GM23338 (cell line): Measurements from ENCODE around the gene SLITRK2. TPM values are rescaled to one million over a fixed set of nuclear protein-coding genes. Genes with fewer than 3 reads are reported as not detected.

Experiments
- ATAC-seq: fragments of 200-7000 bp; cut with Tn5 transposase; 3 replicates; pipeline ENCODE4 v1.9.1; 2020
- DNase-seq: peaks from one replicate; pipeline ENCODE4 v3.0.0-alpha.2; 2015; ENCODE audit warnings: low spot score
- H2AFZ ChIP-seq: fragments of 200-600 bp; sonication (generic); 2 replicates; pipeline ENCODE4 v1.8.0; 2016; ENCODE audit warnings: antibody characterized with exemption, mild to moderate bottlenecking, moderate library complexity
- H3F3A ChIP-seq: fragments of 200-600 bp; sonication (generic); replicated peaks from 2 replicates; pipeline ENCODE4 v1.8.0; 2017; ENCODE audit warnings: antibody characterized with exemption, mixed run types, low read depth
- H3K27ac ChIP-seq: fragments of 200-600 bp; sonication (generic); 2 replicates; pipeline ENCODE4 v1.6.1; 2016; ENCODE audit warnings: low read depth
- H3K27me3 ChIP-seq: fragments of 200-600 bp; sonication (generic); 2 replicates; pipeline ENCODE4 v1.8.0; 2016; ENCODE audit warnings: mild to moderate bottlenecking, mixed run types, moderate library complexity; ENCODE audit not compliant: insufficient read depth
- H3K36me3 ChIP-seq: fragments of 200-600 bp; sonication (generic); 2 replicates; pipeline ENCODE4 v1.8.0; 2016; ENCODE audit warnings: mild to moderate bottlenecking; ENCODE audit not compliant: insufficient read depth
- H3K4me1 ChIP-seq: fragments of 200-600 bp; sonication (generic); 2 replicates; pipeline ENCODE4 v1.8.0; 2016; ENCODE audit warnings: mild to moderate bottlenecking, moderate library complexity; ENCODE audit not compliant: insufficient read depth
- H3K4me2 ChIP-seq: fragments of 200-600 bp; sonication (generic); 2 replicates; pipeline ENCODE4 v1.7.1; 2017; ENCODE audit warnings: mixed run types
- H3K4me3 ChIP-seq: fragments of 200-600 bp; sonication (generic); 2 replicates; pipeline ENCODE4 v1.6.1; 2016; ENCODE audit warnings: mixed run types
- H3K79me2 ChIP-seq: fragments of 200-600 bp; sonication (generic); replicated peaks from 2 replicates; pipeline ENCODE4 v1.8.0; 2017; ENCODE audit warnings: mild to moderate bottlenecking; ENCODE audit not compliant: insufficient read depth
- H3K9me2 ChIP-seq: fragments of 200-600 bp; sonication (generic); 2 replicates; pipeline ENCODE4 v1.8.0; 2017; ENCODE audit not compliant: insufficient read depth
- H4K20me1 ChIP-seq: fragments of 200-600 bp; sonication (generic); replicated peaks from 2 replicates; pipeline ENCODE4 v1.8.0; 2017; ENCODE audit warnings: mild to moderate bottlenecking; ENCODE audit not compliant: insufficient read depth
- H3K27ac Mint-ChIP-seq: 2 replicates; pipeline ENCODE4 v1.8.0; 2020; ENCODE audit warnings: inconsistent platforms, mild to moderate bottlenecking, moderate library complexity, mixed read lengths
- H3K27me3 Mint-ChIP-seq: 3 replicates; pipeline ENCODE4 v1.8.0; 2022; ENCODE audit warnings: low read depth, mild to moderate bottlenecking, moderate library complexity, mixed read lengths, inconsistent platforms; ENCODE audit not compliant: insufficient read depth, poor library complexity
- H3K36me3 Mint-ChIP-seq: 3 replicates; pipeline ENCODE4 v1.8.0; 2021; ENCODE audit warnings: low read depth, mild to moderate bottlenecking, inconsistent platforms, moderate library complexity, mixed read lengths
- H3K4me1 Mint-ChIP-seq: 3 replicates; pipeline ENCODE4 v1.8.0; 2020; ENCODE audit warnings: mild to moderate bottlenecking, inconsistent platforms, mixed read lengths
- H3K4me3 Mint-ChIP-seq: 3 replicates; pipeline ENCODE4 v1.8.0; 2021; ENCODE audit warnings: moderate library complexity, mild to moderate bottlenecking, inconsistent platforms, mixed read lengths
- H3K9me3 Mint-ChIP-seq: 3 replicates; pipeline ENCODE4 v1.8.0; 2020; ENCODE audit warnings: moderate library complexity, mild to moderate bottlenecking, inconsistent platforms, mixed read lengths
- EZH2phosphoT487 ChIP-seq: fragments of 200-600 bp; sonication (generic); IDR thresholded peaks from one replicate; pipeline ENCODE4 v1.8.1; 2018; ENCODE audit warnings: antibody characterized with exemption; ENCODE audit not compliant: unreplicated experiment
- JUNB ChIP-seq: IDR thresholded peaks from one replicate; pipeline ENCODE4 v1.6.1; 2016; ENCODE audit warnings: antibody characterized with exemption; ENCODE audit not compliant: unreplicated experiment
- POLR2AphosphoS5 ChIP-seq: IDR thresholded peaks from 2 replicates; pipeline ENCODE4 v1.6.1; 2016; ENCODE audit warnings: antibody characterized with exemption, low read depth
- STAT1 ChIP-seq: IDR thresholded peaks from one replicate; pipeline ENCODE4 v1.6.1; 2016; ENCODE audit warnings: antibody characterized with exemption; ENCODE audit not compliant: unreplicated experiment
- ZNF114 ChIP-seq: fragments of 250-450 bp; sonication (Bioruptor Pico); IDR thresholded peaks from 2 replicates; pipeline ENCODE4 v1.5.0; 2020; ENCODE audit warnings: mild to moderate bottlenecking, moderate library complexity
- polyA plus RNA-seq: library from polyadenylated mRNA; unstranded; fragments of >200 nt; fragmentation: Nextera tagmentation; extraction: Ambion mirVana; gene quantifications from 2 replicates; pipeline ENCODE4 v1.2.1, GENCODE V29; 2016
- total RNA-seq: library from RNA; depleted of rRNA; stranded (reverse); fragments of >200 nt; shearing (Covaris generic); gene quantifications from 2 replicates; pipeline ENCODE4 v1.2.3, GENCODE V29; 2014
- TF ChIP-seq, protein P1 (sequence below), 2 experiments: fragments of 200-600 bp in 1 of 2; sonication (generic) in 1 of 2; conservative IDR thresholded peaks; 2 replicates each; pipeline versions ENCODE4 v1.5.1 to v1.6.1; 2016 to 2017; ENCODE audit warnings: antibody characterized with exemption in 2 of 2, low read depth in 2 of 2, mild to moderate bottlenecking in 2 of 2, moderate library complexity in 1 of 2
- TF ChIP-seq, protein P2 (sequence below): IDR thresholded peaks from one replicate; pipeline ENCODE4 v1.6.1; 2018; ENCODE audit warnings: antibody characterized with exemption; ENCODE audit not compliant: unreplicated experiment
- TF ChIP-seq, protein P3 (sequence below): fragments of 250-450 bp; sonication (Bioruptor Pico); IDR thresholded peaks from 2 replicates; pipeline ENCODE4 v1.5.0; 2020; ENCODE audit warnings: mild to moderate bottlenecking, moderate library complexity

The SLITRK2 gene
- total and polyA plus RNA-seq, 2 experiments from 2014 or later = 0.10 to 0.24 TPM

DNA sequence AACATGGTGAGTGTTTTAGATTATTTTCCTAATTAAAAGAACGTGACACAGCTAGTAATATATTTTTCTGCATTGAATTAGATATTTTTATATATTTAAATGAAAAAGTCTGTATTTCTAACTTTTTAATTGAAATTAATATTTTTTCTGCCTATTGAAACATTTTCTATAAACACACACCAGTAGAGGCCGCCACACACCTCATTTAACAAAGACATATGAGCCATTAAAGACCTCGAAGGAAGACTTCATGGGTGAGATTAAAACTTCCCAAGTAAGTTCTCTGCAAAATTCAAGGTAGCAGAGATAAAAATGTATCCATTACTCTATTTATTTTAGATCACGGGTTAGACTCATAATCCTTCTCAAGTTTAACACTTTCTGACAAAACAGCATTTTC lies 8.3 kb downstream of the SLITRK2 start:
- no peaks in the 10 kb centered on the region for H3K4me1 ChIP-seq
- no peaks in the 10 kb centered on the region for H3K9me2 ChIP-seq
- no peak overlapping the region for H3K4me3 Mint-ChIP-seq
- TF ChIP-seq ZNF114 (CRISPR knock-in tag) (no peak), POLR2AphosphoS5 (no peak), STAT1 (no peak), EZH2phosphoT487 (no peak)
- TF ChIP-seq, protein P1, sequence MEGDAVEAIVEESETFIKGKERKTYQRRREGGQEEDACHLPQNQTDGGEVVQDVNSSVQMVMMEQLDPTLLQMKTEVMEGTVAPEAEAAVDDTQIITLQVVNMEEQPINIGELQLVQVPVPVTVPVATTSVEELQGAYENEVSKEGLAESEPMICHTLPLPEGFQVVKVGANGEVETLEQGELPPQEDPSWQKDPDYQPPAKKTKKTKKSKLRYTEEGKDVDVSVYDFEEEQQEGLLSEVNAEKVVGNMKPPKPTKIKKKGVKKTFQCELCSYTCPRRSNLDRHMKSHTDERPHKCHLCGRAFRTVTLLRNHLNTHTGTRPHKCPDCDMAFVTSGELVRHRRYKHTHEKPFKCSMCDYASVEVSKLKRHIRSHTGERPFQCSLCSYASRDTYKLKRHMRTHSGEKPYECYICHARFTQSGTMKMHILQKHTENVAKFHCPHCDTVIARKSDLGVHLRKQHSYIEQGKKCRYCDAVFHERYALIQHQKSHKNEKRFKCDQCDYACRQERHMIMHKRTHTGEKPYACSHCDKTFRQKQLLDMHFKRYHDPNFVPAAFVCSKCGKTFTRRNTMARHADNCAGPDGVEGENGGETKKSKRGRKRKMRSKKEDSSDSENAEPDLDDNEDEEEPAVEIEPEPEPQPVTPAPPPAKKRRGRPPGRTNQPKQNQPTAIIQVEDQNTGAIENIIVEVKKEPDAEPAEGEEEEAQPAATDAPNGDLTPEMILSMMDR (conservative IDR thresholded peaks at IDR 0.05; ENCODE audit: low read depth in 2 of 2) = peak; percentile 45 to 50
- peaks cover 38% of the 10 kb centered on the region for H3K27me3 ChIP-seq
- H3K27me3 Mint-ChIP-seq = peaks cover 24% of the 10 kb centered on the region
- DNase-seq = peak; percentile 36
- no peaks in the 10 kb centered on the region for H3F3A ChIP-seq
- no peak overlapping the region for H3K27ac ChIP-seq
- H3K4me3 ChIP-seq = no peak overlapping the region
- H3K27ac Mint-ChIP-seq = no peak overlapping the region
- peaks cover 4% of the 10 kb centered on the region for H3K9me3 Mint-ChIP-seq
- H2AFZ ChIP-seq = no peak overlapping the region
- no peaks in the 10 kb centered on the region for H3K79me2 ChIP-seq
- no peak for ATAC-seq
- no peak overlapping the region for H3K4me2 ChIP-seq
- H4K20me1 ChIP-seq = no peaks in the 10 kb centered on the region
- H3K4me1 Mint-ChIP-seq = 0 out of 3 replicates have a peak, but pooled peaks cover 3% of the 10 kb centered on the region
- no peaks in the 10 kb centered on the region for H3K36me3 Mint-ChIP-seq
- no peaks in the 10 kb centered on the region for H3K36me3 ChIP-seq

DNA sequence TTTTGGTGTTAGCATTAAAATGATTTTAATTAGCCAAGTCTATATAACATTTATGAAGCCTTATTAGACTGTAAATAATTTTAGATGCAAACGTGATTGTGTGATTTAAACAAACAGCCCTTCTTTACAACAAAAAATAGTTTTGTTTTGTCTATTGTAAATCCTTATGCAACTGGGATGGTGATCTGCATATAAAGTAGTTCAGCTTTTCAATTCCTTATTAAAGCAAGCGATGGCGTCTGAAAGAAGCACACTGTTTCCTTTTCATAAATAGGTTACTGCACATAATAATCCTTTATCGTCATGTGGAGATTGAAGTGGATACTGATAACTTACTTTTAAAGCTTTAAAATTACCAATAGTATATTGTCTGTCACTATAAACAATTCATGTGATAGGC lies 8.8 kb downstream of the SLITRK2 start:
- H3K27ac Mint-ChIP-seq = no peak overlapping the region
- no peak overlapping the region for H3K27ac ChIP-seq
- peaks cover 3% of the 10 kb centered on the region for H3K9me3 Mint-ChIP-seq
- no peaks in the 10 kb centered on the region for H3K9me2 ChIP-seq
- H3K4me3 ChIP-seq = no peak overlapping the region
- H3K36me3 ChIP-seq = no peaks in the 10 kb centered on the region
- H3K4me1 Mint-ChIP-seq = 0 out of 3 replicates have a peak, but pooled peaks cover 3% of the 10 kb centered on the region
- H3F3A ChIP-seq = no peaks in the 10 kb centered on the region
- no peak overlapping the region for H3K4me2 ChIP-seq
- H3K79me2 ChIP-seq = no peaks in the 10 kb centered on the region
- H2AFZ ChIP-seq = no peak overlapping the region
- no peak for DNase-seq
- H4K20me1 ChIP-seq = no peaks in the 10 kb centered on the region
- no peaks in the 10 kb centered on the region for H3K36me3 Mint-ChIP-seq
- peaks cover 33% of the 10 kb centered on the region for H3K27me3 ChIP-seq
- H3K4me3 Mint-ChIP-seq = no peak overlapping the region
- peaks cover 19% of the 10 kb centered on the region for H3K27me3 Mint-ChIP-seq
- no peak for ATAC-seq
- H3K4me1 ChIP-seq = no peaks in the 10 kb centered on the region
- TF ChIP-seq, protein P2, sequence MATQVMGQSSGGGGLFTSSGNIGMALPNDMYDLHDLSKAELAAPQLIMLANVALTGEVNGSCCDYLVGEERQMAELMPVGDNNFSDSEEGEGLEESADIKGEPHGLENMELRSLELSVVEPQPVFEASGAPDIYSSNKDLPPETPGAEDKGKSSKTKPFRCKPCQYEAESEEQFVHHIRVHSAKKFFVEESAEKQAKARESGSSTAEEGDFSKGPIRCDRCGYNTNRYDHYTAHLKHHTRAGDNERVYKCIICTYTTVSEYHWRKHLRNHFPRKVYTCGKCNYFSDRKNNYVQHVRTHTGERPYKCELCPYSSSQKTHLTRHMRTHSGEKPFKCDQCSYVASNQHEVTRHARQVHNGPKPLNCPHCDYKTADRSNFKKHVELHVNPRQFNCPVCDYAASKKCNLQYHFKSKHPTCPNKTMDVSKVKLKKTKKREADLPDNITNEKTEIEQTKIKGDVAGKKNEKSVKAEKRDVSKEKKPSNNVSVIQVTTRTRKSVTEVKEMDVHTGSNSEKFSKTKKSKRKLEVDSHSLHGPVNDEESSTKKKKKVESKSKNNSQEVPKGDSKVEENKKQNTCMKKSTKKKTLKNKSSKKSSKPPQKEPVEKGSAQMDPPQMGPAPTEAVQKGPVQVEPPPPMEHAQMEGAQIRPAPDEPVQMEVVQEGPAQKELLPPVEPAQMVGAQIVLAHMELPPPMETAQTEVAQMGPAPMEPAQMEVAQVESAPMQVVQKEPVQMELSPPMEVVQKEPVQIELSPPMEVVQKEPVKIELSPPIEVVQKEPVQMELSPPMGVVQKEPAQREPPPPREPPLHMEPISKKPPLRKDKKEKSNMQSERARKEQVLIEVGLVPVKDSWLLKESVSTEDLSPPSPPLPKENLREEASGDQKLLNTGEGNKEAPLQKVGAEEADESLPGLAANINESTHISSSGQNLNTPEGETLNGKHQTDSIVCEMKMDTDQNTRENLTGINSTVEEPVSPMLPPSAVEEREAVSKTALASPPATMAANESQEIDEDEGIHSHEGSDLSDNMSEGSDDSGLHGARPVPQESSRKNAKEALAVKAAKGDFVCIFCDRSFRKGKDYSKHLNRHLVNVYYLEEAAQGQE = no peak
- TF ChIP-seq, protein P3, sequence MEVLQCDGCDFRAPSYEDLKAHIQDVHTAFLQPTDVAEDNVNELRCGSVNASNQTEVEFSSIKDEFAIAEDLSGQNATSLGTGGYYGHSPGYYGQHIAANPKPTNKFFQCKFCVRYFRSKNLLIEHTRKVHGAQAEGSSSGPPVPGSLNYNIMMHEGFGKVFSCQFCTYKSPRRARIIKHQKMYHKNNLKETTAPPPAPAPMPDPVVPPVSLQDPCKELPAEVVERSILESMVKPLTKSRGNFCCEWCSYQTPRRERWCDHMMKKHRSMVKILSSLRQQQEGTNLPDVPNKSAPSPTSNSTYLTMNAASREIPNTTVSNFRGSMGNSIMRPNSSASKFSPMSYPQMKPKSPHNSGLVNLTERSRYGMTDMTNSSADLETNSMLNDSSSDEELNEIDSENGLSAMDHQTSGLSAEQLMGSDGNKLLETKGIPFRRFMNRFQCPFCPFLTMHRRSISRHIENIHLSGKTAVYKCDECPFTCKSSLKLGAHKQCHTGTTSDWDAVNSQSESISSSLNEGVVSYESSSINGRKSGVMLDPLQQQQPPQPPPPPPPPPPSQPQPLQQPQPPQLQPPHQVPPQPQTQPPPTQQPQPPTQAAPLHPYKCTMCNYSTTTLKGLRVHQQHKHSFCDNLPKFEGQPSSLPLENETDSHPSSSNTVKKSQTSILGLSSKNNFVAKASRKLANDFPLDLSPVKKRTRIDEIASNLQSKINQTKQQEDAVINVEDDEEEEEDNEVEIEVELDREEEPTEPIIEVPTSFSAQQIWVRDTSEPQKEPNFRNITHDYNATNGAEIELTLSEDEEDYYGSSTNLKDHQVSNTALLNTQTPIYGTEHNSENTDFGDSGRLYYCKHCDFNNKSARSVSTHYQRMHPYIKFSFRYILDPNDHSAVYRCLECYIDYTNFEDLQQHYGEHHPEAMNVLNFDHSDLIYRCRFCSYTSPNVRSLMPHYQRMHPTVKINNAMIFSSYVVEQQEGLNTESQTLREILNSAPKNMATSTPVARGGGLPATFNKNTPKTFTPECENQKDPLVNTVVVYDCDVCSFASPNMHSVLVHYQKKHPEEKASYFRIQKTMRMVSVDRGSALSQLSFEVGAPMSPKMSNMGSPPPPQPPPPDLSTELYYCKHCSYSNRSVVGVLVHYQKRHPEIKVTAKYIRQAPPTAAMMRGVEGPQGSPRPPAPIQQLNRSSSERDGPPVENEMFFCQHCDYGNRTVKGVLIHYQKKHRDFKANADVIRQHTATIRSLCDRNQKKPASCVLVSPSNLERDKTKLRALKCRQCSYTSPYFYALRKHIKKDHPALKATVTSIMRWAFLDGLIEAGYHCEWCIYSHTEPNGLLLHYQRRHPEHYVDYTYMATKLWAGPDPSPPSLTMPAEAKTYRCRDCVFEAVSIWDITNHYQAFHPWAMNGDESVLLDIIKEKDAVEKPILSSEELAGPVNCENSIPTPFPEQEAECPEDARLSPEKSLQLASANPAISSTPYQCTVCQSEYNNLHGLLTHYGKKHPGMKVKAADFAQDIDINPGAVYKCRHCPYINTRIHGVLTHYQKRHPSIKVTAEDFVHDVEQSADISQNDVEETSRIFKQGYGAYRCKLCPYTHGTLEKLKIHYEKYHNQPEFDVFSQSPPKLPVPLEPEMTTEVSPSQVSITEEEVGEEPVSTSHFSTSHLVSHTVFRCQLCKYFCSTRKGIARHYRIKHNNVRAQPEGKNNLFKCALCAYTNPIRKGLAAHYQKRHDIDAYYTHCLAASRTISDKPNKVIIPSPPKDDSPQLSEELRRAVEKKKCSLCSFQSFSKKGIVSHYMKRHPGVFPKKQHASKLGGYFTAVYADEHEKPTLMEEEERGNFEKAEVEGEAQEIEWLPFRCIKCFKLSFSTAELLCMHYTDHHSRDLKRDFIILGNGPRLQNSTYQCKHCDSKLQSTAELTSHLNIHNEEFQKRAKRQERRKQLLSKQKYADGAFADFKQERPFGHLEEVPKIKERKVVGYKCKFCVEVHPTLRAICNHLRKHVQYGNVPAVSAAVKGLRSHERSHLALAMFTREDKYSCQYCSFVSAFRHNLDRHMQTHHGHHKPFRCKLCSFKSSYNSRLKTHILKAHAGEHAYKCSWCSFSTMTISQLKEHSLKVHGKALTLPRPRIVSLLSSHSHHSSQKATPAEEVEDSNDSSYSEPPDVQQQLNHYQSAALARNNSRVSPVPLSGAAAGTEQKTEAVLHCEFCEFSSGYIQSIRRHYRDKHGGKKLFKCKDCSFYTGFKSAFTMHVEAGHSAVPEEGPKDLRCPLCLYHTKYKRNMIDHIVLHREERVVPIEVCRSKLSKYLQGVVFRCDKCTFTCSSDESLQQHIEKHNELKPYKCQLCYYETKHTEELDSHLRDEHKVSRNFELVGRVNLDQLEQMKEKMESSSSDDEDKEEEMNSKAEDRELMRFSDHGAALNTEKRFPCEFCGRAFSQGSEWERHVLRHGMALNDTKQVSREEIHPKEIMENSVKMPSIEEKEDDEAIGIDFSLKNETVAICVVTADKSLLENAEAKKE (CRISPR knock-in tag) = no peak
- TF ChIP-seq, protein P1 (conservative IDR thresholded peaks at IDR 0.05; ENCODE audit: low read depth in 2 of 2) = no peak
- TF ChIP-seq JUNB = no peak
